Liver (tissue), 9 donors: ENCODE measurements around the gene WIPI1. TPM values are rescaled to one million over a fixed set of nuclear protein-coding genes. Genes with fewer than 3 reads are reported as not detected.

ENCODE experiments used
- DNase-seq: peaks from one replicate; pipeline ENCODE4 v3.0.0-alpha.2; 2017; ENCODE audit warnings: low spot score
- H3K27ac ChIP-seq, 2 donors: one replicate each; pipeline ENCODE4 v1.7.0; 2013; ENCODE audit warnings: inconsistent platforms in 2 of 2, low read length in 2 of 2, control low read depth in 1 of 2, low read depth in 1 of 2, mild to moderate bottlenecking in 1 of 2
- H3K27me3 ChIP-seq, 4 donors: one replicate each; pipeline versions ENCODE4 v1.6.1 to v1.7.0; 2013; ENCODE audit warnings: low read length in 3 of 4, inconsistent platforms in 1 of 4, mild to moderate bottlenecking in 1 of 4, moderate library complexity in 1 of 4; ENCODE audit not compliant: control insufficient read depth in 4 of 4, insufficient read depth in 4 of 4
- H3K36me3 ChIP-seq, 4 donors: one replicate each; pipeline versions ENCODE4 v1.6.1 to v1.7.0; 2013; ENCODE audit warnings: low read length in 3 of 4, mild to moderate bottlenecking in 3 of 4, low read depth in 1 of 4, moderate library complexity in 1 of 4; ENCODE audit not compliant: control insufficient read depth in 4 of 4, insufficient read depth in 3 of 4
- H3K4me1 ChIP-seq, 4 donors: one replicate each; pipeline versions ENCODE4 v1.6.1 to v1.7.0; 2013; ENCODE audit warnings: low read length in 3 of 4, mild to moderate bottlenecking in 3 of 4, moderate library complexity in 1 of 4; ENCODE audit not compliant: control insufficient read depth in 4 of 4, insufficient read depth in 4 of 4
- H3K4me3 ChIP-seq, 3 donors: one replicate each; pipeline versions ENCODE4 v1.6.1 to v1.7.0; 2013; ENCODE audit warnings: low read length in 3 of 3, control low read depth in 1 of 3, low read depth in 1 of 3, mild to moderate bottlenecking in 1 of 3
- H3K9ac ChIP-seq, 2 donors: one replicate each; pipeline ENCODE4 v1.7.0; 2013; ENCODE audit warnings: low read length in 2 of 2, mild to moderate bottlenecking in 2 of 2, moderate library complexity in 2 of 2, control low read depth in 1 of 2, low read depth in 1 of 2
- H3K9me3 ChIP-seq, 4 donors: one replicate each; pipeline versions ENCODE4 v1.6.1 to v1.7.0; 2013; ENCODE audit warnings: low read length in 3 of 4; ENCODE audit not compliant: control insufficient read depth in 4 of 4
- ATF3 ChIP-seq: IDR thresholded peaks from 2 replicates; pipeline ENCODE4 v1.6.1; 2016; ENCODE audit warnings: antibody characterized with exemption
- EGR1 ChIP-seq, 2 donors: IDR thresholded peaks; 2 replicates each; pipeline ENCODE4 v1.6.1; 2016 to 2018; ENCODE audit warnings: antibody characterized with exemption in 2 of 2, low read depth in 2 of 2
- FOXA2 ChIP-seq: IDR thresholded peaks from 2 replicates; pipeline ENCODE4 v1.6.1; 2016; ENCODE audit warnings: antibody characterized with exemption
- MAX ChIP-seq: IDR thresholded peaks from 2 replicates; pipeline ENCODE4 v1.6.1; 2016; ENCODE audit warnings: antibody characterized with exemption
- RAD21 ChIP-seq, 2 donors: IDR thresholded peaks; 2 replicates each; pipeline ENCODE4 v1.6.1; 2016; ENCODE audit warnings: antibody characterized with exemption in 2 of 2, mild to moderate bottlenecking in 2 of 2
- RXRA ChIP-seq, 2 donors: IDR thresholded peaks; 2 replicates each; pipeline ENCODE4 v1.6.1; 2017 to 2018; ENCODE audit warnings: antibody characterized with exemption in 2 of 2, mild to moderate bottlenecking in 1 of 2
- TAF1 ChIP-seq: conservative IDR thresholded peaks from 2 replicates; pipeline ENCODE4 v1.6.1; 2016; ENCODE audit warnings: antibody characterized with exemption, mild to moderate bottlenecking
- ZBTB33 ChIP-seq: IDR thresholded peaks from 2 replicates; pipeline ENCODE4 v1.6.1; 2016; ENCODE audit warnings: antibody characterized with exemption
- WGBS: extraction: QIAGEN DNeasy Blood & Tissue Kit; methylation state at CpG from one replicate; pipeline ENCODE4 v1.1.7; 2013; 5-methylcytosine and 5-hydroxymethylcytosine counted together
- polyA plus RNA-seq, 2 donors: library from polyadenylated mRNA; stranded (reverse) in 1 of 2; unstranded in 1 of 2; fragments of 200-250 nt in 1 of 2; fragments of >200 nt in 1 of 2; fragmentation: Nextera tagmentation in 1 of 2; extraction: Ambion mirVana in 1 of 2; gene quantifications; one replicate each; pipeline versions ENCODE4 v1.2.1 to v1.2.3, GENCODE V29; 2013 to 2015
- total RNA-seq, 2 donors: library from RNA; depleted of rRNA; stranded (reverse); fragments of >200 nt; gene quantifications; one replicate each; pipeline ENCODE4 v1.2.3, GENCODE V29; 2014
- donor health status: healthy.
- donor health status: healthy.
- donor health status: healthy.
- donor health status: healthy.
- donor health status: healthy.

WIPI1 gene
- total RNA-seq (10 to 100 TPM; 37.9 to 48.6 TPM), polyA plus RNA-seq (10 to 100 TPM; 21.1 to 21.7 TPM)

DNA sequence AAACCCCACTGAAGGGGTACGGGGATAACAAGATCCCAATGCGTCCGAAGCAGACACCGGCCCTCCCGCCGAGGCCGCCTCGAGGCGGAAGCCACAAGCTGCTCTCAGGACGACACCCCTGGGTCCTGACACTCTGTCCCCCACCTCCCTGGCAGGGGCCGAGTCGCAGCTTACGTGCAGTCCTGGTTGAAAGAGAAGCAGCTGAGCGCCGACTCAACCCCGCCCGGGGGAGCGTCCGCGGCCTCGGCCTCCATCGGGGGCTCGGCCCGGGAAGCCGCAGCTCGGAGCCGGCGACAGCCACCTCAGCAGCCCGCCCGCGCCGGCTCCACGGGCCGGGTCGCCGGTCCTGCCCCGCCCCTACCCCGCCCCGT, at the start of gene WIPI1:
Gene WIPI1 (minus strand): TSS at position 329 of the 371 bp plus-strand sequence. CDS start 75 bp downstream, at position 254.
- under 1% methylated on average over 39 of the region's 39 CpGs for WGBS
- Histone ChIP-seq H3K4me3 (peak within 1 kb of the TSS; percentile 74 to 97 (median 87)), H3K27ac (peak within 1 kb of the TSS; percentile 84 to 91), H3K9ac (peak within 1 kb of the TSS; percentile 52 to 70), H3K36me3 (no peaks in the 10 kb centered on the region), H3K4me1 (peaks cover 3 to 24% (median 22%) of the 10 kb centered on the region in 4 donors), H3K27me3 (no peaks in the 10 kb centered on the region), H3K9me3 (no peaks in the 10 kb centered on the region)
- DNase-seq: no peak
- TF ChIP-seq ATF3 (no peak), FOXA2 (no peak), TAF1 (no peak), ZBTB33 (no peak)

DNA sequence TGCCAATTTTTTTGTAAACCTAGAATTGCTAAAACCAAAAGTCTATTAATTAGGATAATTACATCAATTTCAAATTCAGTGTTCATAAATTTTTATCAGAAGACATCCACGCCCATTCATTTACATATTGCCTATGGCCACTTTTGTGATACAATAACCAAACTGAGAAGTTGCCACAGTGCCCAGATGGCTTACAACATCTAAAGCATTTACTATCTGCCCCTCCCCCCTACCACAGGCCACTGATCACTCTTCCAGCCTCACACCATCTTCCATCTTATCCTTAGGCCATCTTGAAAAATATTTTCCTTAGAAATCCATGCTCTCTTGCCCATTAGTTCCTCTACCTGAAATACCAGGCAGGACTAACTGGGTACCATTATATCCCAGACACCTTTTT, 48.7 kb upstream of the WIPI1 start:
- H3K4me3 ChIP-seq: no peak overlapping the region
- no peak for TF ChIP-seq MAX
- no peak for TF ChIP-seq ZBTB33
- no peak for TF ChIP-seq TAF1
- no peaks in the 10 kb centered on the region for H3K9me3 ChIP-seq
- no peaks in the 10 kb centered on the region for H3K36me3 ChIP-seq
- H3K27ac ChIP-seq: no peak overlapping the region
- no peak overlapping the region for H3K9ac ChIP-seq
- 94% methylated on average over 1 of the region's 1 CpG for WGBS
- H3K4me1 ChIP-seq: no peaks in the 10 kb centered on the region
- no peak for DNase-seq
- H3K27me3 ChIP-seq: no peaks in the 10 kb centered on the region

DNA sequence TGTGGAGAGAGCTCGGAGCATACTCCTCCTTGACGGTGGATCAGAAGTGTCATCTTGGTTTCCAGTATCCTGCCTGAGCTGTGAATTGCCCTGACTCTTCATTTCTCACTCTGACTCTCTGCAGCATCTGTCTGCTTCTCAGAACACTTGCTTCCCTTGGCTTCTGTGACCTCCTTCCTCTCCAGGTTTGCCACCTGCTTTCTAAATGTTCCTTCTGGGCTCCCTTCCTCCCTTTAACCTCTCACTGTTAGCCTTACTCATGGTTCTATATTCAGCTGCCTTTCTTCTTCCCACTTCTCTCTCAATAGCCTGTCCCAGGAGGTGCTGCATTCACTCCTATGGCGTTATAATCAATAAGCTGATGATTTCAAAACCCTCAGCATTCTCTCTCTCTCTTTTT, 43.8 kb upstream of the WIPI1 start:
- H3K9me3 ChIP-seq: no peaks in the 10 kb centered on the region
- H3K27me3 ChIP-seq: no peaks in the 10 kb centered on the region
- no peak overlapping the region for H3K27ac ChIP-seq
- H3K4me3 ChIP-seq: no peak overlapping the region
- peaks cover 4 to 11% (median 8%) of the 10 kb centered on the region in 4 donors for H3K4me1 ChIP-seq
- 82% methylated on average over 3 of the region's 3 CpGs for WGBS
- DNase-seq: no peak
- no peaks in the 10 kb centered on the region for H3K36me3 ChIP-seq
- H3K9ac ChIP-seq: no peak overlapping the region
- TF ChIP-seq ZBTB33: no peak
- no peak for TF ChIP-seq RAD21 (IDR thresholded peaks at IDR 0.05)
- no peak for TF ChIP-seq RXRA (IDR thresholded peaks at IDR 0.05)
- no peak for TF ChIP-seq MAX
- TF ChIP-seq EGR1 (IDR thresholded peaks at IDR 0.05; ENCODE audit: low read depth in 2 of 2): no peak
